Stimulated activated CD8-positive, alpha-beta memory T cell treated with anti-CD3 and anti-CD28 coated beads, Interleukin-4, amount 100 ng/mL, for 24 hours (primary cell): ENCODE results near the gene ZPBP.
"Not testable (repeated sequence)": the region's sequence is repeated elsewhere in the genome, so short reads cannot be mapped to it uniquely, and the experiment has no call there.

Experiments used
- DNase-seq: peaks from one replicate; pipeline ENCODE4 v3.0.0-alpha.2; 2020; ENCODE audit warnings: low read depth

Gene ZPBP

DNA sequence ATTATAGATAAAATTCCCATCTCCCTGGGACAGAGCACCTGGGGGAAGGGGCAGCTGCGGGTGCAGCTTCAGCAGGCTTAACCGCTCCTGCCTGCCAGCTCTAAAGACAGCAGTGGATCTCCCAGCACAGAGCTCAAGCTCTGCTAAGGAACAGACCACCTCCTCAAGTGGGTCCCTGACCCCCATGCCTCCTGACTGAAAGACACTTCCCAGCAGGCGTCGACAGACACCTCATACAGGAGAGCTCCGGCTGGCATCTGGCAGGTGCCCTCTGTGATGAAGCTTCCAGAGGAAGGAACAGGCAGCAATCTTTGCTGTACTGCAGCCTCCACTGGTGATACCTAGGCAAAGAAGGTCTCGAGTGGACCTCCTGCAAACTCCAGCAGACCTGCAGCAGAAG, 51.9 kb downstream of the ZPBP start:
- DNase-seq: not testable (repeated sequence)

DNA sequence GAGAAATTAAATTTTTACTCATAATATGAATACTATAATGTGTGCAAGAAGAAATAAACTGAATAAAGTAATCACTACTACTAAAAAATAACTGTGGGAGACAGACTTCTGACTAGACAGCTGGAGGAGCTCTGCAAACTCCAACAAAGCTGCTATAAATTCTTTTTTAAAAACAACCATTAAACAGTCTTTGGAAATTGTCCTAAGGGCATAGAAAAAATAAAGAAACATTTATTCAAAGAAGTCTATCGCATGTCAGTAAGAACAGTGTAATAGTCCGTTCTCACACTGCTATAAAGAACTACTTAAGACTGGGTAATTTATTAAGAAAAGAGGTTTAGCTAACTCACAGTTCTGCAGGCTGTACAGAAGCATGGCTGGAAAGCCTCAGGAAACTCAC, 56.0 kb downstream of the ZPBP start:
- no peak for DNase-seq

DNA sequence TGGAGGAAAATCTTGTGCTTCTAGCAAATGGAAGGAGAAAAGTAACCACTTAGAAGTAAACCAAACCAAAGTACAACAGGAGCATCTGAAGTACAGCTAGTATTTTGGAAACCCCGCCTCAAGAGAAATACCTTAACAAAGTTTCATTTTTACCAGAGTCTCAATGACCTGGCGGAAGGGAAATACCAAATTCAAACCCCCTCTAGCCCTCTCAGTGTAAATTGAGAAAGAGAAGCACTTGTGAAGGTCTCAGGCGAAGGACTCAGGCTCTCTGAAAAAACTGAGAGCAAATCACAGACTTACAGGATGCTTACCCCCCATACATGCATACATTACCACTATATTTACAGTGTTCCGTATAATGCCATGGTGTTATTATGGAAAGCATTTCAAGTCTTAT, 70.1 kb downstream of the ZPBP start:
- DNase-seq: no peak

DNA sequence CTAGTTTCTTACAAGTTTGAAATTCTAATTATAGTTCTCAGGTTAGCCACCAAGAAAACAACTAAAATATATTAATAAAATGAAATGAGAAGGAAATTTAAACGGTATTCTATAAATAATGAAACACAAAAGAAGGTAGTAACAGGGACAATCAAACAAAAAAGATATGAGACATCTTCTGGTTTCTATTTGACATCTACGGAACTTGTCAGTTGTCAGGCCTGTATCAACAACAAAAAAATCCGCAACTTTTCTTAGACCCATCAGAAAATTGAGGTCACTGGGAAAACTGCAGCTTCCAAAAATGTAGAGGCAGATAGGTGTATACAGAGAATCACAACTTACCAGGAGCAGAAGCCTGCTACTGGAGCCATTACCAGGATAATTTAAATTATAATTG, 70.6 kb downstream of the ZPBP start:
- no peak for DNase-seq

DNA sequence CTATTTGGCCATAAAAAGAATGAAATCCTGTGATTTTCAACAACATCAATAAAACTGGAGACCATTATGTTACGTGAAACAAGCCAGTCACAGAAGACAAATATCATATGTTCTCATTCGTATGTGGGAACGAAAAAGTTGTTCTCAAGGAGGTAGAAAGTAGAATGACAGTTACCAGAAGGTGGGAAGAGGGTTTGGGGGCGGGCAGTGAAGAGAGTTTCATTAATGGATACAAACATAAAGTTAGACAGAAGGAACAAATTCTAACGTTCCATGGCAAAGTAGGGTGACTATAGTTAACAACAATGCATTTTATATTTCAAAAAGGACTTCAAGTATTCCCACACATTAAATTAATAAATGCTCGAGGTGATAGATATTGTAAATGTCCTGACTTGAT, 97.4 kb downstream of the ZPBP start:
- no peak for DNase-seq

DNA sequence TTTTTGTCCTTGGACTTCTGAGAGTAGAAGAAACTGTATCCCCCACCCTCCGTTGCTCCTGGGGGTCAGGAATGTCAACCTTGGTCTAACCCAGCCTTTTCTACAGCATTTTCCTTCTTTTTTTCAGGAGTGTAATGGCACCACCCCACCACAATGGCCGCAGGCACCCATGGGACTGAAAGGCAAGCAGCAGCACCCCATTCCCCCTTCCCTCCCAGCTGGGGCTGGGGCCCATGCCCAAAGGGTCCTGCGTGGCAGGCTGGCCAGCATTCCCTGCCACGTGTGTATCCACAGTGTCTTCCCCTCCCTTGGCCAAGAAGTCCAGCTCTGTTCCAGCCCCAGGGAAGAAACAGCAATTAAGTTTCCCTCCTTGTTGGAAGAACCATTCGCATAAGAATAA, 106.9 kb downstream of the ZPBP start:
- no peak for DNase-seq

DNA sequence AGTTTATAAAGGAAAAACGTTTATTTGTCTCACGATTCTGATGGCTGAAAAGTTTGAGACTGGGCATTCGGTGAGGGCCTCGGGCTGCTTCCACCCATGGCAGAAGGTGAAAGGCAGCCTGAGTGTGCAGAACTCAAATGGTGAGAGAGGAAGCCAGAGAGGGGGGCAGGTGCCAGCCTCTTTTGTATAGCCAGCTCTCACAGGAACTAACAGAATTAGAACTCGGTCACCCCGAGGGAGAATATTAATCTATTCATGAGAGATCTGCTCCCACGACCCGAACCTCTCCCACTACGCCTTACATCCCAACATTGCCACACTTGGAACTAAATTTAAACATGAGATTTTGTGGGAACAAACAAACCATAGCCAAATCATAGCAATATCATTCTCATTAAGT, 112.6 kb downstream of the ZPBP start:
- DNase-seq: no peak

DNA sequence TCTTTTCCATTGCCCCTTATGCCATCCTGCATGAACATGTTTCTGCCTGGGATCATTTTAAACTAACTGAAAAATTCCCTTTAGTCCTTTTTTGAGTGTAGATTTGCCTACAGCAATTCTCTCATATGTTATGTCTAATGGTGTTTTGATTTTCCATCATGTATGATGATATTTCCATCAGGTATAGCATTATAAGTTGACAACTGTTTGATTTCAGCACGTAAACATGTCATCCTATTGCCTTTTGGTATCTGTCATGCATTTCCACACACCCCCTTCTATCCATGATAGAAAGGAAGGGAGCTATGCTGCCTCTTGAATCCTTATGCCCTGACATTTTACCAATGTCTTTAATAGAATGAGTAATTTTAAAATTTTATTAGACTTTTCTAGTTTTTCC, 116.8 kb downstream of the ZPBP start:
- no peak for DNase-seq

DNA sequence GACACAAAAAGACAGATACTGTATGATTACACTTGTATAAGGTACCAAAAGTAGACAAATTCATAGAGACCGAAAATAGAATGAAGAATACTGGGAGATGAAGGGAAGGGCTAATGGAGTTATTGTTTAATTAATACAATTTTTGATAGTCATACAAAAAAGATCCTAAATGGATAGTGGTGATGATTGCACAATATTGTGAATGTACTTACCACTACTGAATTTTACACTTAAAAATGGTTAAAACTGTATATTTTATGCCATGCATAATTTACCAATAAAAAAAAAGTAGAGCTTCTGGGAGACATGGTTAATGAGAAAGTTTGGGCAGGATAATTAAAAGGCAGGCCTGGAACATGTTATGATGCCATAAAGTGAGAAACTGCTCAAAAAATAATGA, 119.0 kb downstream of the ZPBP start:
- DNase-seq: no peak

DNA sequence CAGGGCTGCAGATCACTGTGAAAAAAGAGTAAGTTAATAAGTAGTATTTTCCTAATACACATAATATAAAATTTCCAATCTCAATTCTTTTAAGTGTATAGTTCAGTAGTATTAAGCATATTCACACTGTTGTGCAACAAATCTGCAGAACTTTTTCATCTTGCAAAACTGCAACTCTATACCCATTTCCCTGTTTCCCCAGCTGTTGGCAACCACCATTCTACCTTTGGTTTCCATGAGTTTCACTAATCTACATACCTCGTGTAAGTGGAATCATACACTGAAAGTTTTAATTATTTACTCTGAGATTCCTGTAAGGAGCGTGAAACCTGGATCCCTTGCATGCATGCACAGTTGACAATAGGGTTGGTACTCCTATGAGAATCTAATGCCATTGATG, 155.4 kb downstream of the ZPBP start:
- no peak for DNase-seq

DNA sequence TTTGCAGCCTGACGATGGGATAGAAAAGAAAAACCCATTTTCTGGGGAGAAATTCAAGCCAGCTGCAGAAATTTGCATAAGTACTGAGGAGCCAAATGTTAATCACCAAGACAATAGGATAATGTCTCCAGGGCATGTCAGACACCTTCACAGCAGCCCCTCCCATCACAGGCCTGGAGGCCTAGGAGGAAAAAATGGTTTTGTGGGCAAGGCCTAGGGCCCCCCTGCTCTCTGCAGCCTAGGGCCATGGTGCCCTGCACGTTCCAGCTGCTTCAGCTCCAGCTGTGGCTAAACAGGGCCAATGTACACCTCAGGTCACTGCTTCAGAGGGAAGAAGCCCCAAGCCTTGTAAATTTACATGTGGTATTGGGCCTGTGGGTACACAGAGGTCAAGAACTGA, 161.4 kb downstream of the ZPBP start:
- DNase-seq: no peak

DNA sequence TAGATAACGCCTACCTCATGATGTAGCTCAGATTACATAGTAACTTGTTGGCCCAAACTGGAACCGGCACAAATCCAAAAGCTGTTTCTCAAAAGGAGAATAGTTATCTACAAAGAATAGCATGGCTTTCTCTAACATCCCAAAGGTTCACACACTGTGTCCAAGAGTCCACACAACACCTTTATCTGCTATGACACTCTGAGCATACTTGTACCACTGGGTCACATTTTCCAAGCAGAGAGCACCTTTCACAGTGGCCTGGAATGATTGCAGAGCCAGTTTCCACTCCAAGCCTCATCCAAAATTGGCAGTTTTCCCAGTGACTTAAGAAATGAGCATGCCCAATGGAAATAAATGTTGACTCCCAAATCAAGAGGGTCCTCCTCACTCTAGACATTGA, 164.3 kb downstream of the ZPBP start:
- DNase-seq: no peak

DNA sequence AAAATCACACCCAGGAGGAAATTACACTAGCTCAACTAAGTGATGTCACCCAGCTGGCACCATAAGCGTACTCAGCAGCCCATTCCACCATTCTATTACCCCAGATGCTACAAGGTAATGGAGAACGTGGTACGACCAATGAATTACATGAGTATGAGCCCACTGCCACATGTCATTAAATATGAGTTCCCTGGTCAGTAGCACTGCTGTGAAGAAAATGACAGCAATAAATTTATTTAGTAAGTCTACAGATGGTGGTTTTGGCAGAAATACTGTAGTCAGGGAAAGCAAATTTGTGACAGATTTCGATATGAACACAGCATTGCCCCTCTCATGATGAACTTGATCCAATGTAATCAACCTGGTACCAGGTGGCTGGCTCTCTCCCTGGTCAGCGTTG, 165.4 kb downstream of the ZPBP start:
- DNase-seq: no peak

DNA sequence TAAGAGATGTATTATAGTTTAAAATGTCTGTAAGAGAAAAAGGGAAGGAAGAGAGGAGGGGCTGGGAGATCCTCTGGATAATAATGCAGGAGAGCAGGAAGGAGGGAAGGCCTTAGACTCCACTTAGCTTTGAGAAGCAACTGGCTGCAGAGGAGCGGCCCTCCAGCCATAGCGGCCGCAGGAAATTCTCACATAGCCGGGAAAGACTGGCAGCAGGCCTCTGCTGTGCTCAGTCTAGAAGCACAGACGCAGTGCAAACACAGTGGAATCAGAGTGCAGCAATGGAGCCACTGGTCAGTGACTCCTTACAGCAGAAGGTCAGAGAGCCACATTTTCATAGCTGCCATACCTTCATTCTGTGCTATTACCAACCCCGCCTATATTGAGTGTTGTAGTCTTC, 166.3 kb downstream of the ZPBP start:
- DNase-seq: no peak

DNA sequence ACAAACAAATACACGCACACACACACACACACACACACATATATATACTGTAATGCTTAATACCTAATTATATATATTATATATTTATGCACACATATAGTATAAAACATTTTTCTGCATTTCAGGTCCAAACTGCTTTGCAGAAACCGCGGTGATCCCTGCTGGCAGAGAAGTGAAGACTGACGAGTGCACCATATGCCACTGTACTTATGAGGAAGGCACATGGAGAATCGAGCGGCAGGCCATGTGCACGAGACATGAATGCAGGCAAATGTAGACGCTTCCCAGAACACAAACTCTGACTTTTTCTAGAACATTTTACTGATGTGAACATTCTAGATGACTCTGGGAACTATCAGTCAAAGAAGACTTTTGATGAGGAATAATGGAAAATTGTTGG, 181.1 kb downstream of the ZPBP start:
- DNase-seq: no peak

DNA sequence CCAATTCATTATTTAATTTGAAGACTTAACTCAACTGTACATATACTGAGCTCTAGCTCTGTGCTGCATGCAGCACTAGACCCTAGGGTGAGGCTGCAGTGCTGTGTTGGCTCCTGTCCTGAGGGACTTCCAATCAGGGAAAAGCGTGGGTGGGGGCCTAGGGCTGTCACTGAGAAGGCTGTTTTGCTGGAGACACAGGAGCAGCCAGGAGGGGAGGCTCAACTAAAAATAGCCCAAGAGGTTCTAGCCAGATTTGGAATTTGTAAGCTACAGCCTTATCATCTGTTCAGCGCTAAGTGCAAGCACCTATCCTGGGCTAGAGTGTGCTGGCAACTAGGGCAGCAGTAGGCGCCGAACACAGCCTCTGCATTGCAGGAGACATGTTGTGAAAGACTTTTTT, 198.5 kb downstream of the ZPBP start:
- no peak for DNase-seq

DNA sequence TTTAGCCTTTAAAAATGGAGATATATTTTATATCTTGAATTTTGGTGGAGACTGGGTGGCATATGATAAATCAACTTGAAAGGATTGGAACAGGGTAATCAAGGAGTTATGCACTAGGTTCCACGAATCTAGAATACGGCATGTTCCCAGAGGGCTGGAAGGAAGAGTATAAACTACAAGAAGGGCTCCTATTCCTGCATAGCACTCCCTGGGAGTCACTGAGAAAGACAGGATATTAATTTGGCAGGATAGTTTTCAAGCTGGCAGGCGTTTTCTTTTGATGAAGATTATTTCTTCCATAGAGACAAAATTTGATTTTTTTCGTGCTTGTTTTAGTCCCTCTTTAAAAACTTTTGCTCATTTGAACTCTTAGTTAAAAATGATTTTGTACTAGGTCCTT, 199.9 kb downstream of the ZPBP start:
- no peak for DNase-seq

DNA sequence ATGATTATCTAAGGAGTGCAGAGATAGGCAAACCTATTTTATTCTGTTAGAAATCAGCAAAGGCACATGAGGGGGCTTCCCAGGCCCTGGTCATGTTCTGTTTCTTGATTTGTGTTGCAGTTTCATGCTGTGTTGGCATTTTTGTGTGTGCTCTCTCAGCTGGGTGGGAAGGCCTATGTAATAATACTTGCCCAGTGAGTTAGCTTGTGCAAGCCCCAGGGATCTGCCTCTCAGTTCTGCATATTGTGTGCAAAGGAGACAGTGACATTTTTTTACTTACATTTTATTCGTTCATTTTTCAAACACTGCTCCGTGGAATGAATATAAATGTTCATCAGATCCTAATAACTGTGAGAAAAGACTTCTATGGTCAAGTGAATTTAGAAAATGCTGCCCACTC, 200.6 kb downstream of the ZPBP start:
- no peak for DNase-seq
